Activated effector memory CD4-positive, alpha-beta T cell treated with anti-CD3 and anti-CD28 coated beads, Interleukin-2, amount 50 U/mL, for 16 hours (primary cell): ENCODE data around the gene AGAP2.

Experiments
- DNase-seq: peaks from one replicate; pipeline ENCODE4 v3.0.0-alpha.2; 2020

AGAP2 gene

GRCh38 chr12:57752668-57753000 is 14.1 kb upstream of the AGAP2 start:
- DNase-seq, result no peak

- peak; percentile 99 for DNase-seq
These were observed 13.5 kb upstream of the AGAP2 start, which contains the start of gene CDK4 for GRCh38 chr12:57751788-57752667. Gene CDK4 (minus strand): TSS chr12:57752310. CDS start chr12:57751717, 593 bp downstream.

GRCh38 chr12:57751432-57751787 is 12.9 kb upstream of the AGAP2 start:
- DNase-seq, result no peak

GRCh38 chr12:57750561-57751431 is 12.3 kb upstream of the AGAP2 start:
- no peak for DNase-seq

- DNase-seq, result no peak
These were observed 10.5 kb upstream of the AGAP2 start for GRCh38 chr12:57749061-57749460.

GRCh38 chr12:57746025-57746424 is 7.5 kb upstream of the AGAP2 start:
- DNase-seq, result no peak

- DNase-seq, result no peak
These were observed 6.9 kb upstream of the AGAP2 start for GRCh38 chr12:57745485-57745881.

GRCh38 chr12:57744777-57745484 is 6.4 kb upstream of the AGAP2 start, which contains the start of gene TSPAN31:
Gene TSPAN31 (plus strand): TSS chr12:57745039. CDS start chr12:57745155, 116 bp downstream.
- peak; percentile 98 for DNase-seq

GRCh38 chr12:57744194-57744776 is 5.7 kb upstream of the AGAP2 start:
- peak; percentile 88 for DNase-seq

GRCh38 chr12:57743769-57744168 is 5.2 kb upstream of the AGAP2 start:
- DNase-seq, result no peak

GRCh38 chr12:57741844-57742738 is 3.5 kb upstream of the AGAP2 start:
- peak; percentile 91 for DNase-seq

GRCh38 chr12:57741413-57741789 is 2.9 kb upstream of the AGAP2 start:
- no peak for DNase-seq

- DNase-seq, result peak; percentile 92
These were observed 2.3 kb upstream of the AGAP2 start for GRCh38 chr12:57740656-57741412.

GRCh38 chr12:57739914-57740538 is 1.5 kb upstream of the AGAP2 start:
- DNase-seq, result no peak

- DNase-seq, result no peak
These were observed 845 bp upstream of the AGAP2 start for GRCh38 chr12:57739387-57739786.

GRCh38 chr12:57737467-57738460 is 778 bp downstream of the AGAP2 start:
- DNase-seq, result no peak

GRCh38 chr12:57736741-57737466 is 1.6 kb downstream of the AGAP2 start:
- no peak for DNase-seq

- DNase-seq, result no peak
These were observed 2.4 kb downstream of the AGAP2 start for GRCh38 chr12:57735952-57736740.
